DMS114 treated with DMSO at 0.1 percent for 48 hours (cell line): Measurements from ENCODE around the gene SURF1.
"Not testable (repeated sequence)": the region's sequence is repeated elsewhere in the genome, so short reads cannot be mapped to it uniquely, and the experiment has no call there.

ENCODE experiments used
- DNase-seq: peaks from one replicate; lab custom pipeline; 2025; ENCODE audit not compliant: unreplicated experiment; lab: John Stamatoyannopoulos, UW

Gene SURF1

GRCh38 chr9:133327021-133327420 lies 29.3 kb downstream of the SURF1 start:
- DNase-seq, result not testable (repeated sequence)

DNA sequence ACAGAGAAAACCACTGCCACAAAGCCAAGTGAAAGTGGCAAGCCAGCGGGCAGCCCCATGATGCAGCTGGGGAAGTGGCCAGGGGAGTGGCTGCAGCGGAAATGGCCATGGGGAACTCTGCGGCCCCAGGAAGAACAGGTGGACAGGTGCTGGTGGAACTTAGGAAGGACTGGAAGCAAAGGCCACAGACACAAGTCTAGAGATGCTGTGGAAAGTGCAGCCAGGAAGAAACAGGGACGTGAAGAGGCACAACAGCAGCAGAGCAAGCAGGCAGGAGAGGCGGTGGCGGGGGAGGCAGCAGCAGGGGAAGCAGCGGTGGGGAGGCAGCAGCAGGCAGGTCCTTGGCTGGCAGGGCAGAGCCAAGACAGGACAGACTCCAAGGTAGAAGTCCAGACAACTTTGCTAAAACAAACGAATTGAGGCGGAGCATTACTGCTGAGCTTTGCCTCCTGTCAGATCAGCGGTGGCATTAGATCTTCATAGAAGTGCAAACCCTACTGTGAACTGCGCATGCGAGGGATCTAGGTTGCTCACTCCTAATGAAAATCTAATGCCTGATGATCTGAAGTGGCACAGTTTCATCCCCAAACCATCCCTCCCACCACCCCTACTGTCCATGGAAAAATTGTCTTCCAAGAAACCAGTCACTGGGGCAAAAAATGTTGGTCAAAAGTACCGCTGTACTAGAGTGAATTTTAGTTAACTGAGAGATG lies 32.1 kb downstream of the SURF1 start:
- no peak for DNase-seq

GRCh38 chr9:133323211-133323610 lies 33.1 kb downstream of the SURF1 start:
- no peak for DNase-seq

DNA sequence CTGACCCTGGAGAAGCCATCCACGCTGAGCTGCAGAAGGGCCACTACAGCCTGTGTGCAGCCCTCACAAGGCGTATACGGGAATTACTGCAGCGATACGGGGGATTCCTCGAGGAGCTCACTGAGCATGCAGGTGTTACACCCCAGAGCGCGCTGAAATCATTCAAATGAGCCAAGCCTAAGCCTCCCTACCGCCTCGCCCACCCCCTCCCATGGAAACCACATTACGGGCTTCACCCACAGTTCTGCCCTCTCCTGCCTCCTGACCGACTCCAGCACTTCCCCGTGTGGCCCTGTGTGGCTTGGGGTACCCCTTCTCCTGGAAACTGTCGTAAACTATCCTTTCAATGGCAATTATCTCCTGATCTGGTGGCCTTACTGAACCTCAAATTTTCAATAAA lies 33.6 kb downstream of the SURF1 start:
- no peak for DNase-seq

DNA sequence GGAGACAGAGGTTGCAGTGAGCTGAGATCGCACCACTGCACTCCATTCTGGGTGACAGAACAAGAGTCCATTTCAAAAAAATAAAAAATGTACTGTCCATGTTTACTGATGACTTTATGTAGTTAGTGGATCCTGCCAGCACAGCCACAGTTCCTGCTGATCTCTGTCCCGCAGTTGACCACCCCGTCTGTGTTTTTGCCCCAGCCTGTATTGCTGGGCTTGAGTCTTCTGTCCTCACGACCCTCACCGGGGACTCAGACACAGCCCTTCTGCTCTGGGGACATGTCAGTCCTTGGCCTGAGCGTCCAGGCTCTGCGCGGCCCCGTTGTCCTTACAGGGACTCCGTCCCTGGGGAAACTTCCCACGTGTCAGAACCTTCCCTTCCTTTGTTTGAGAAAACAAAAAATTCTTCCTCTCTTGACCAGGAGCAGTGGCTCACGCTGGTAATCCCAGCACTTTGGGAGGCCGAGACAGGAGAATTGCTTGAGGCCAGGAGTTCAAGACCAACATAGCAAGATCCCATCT lies 34.8 kb downstream of the SURF1 start:
- DNase-seq, result no peak

- no peak for DNase-seq
These were observed 35.8 kb downstream of the SURF1 start for GRCh38 chr9:133320421-133320881.

- DNase-seq, result not testable (repeated sequence)
These were observed 38.7 kb downstream of the SURF1 start for GRCh38 chr9:133317551-133317950.

DNA sequence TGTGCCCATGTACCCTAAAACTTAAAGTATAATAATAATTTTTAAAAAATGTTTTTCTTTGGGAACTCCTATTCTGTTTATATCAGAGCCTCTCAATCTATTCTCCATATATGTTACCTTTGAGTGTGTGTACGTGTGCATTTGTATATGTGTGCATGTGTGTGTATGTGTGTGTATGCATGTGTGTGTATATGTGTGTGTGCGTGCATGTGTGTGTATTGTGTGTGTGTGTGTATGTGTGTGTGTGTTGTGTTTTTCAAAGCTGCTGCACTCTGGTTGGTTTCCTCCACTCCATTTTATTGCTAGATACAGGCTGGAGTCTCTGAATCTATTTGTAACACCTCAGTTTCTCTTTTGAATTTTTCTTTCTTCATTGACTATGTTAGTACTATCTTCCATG lies 40.3 kb downstream of the SURF1 start:
- no peak for DNase-seq

- no peak for DNase-seq
These were observed 46.7 kb downstream of the SURF1 start for GRCh38 chr9:133309608-133310007.

GRCh38 chr9:133307301-133307700 lies 49.0 kb downstream of the SURF1 start:
- DNase-seq, result no peak

GRCh38 chr9:133306242-133307204 lies 49.8 kb downstream of the SURF1 start:
- DNase-seq, result no peak

DNA sequence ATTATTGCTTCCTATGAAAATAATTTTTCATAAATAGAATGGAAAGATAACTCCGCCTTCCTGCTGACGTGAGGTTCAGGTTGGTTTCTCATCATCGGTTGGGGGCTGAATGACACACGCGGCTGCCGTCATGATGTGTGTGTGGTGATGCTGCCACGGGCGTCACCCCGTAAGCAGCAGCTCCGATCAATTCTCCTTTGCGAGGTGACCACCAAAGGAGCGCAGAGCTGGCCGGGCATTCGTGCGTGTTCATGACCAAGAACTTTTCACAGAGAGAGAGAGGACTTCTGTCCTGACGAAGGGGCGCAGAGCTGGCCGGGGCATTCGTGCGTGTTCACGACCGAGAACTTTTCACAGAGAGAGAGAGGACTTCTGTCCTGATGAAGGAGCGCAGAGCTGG lies 50.6 kb downstream of the SURF1 start:
- no peak for DNase-seq

- no peak for DNase-seq
These were observed 51.6 kb downstream of the SURF1 start for GRCh38 chr9:133304477-133305377.

- DNase-seq, result no peak
These were observed 52.2 kb downstream of the SURF1 start for GRCh38 chr9:133304158-133304470.

DNA sequence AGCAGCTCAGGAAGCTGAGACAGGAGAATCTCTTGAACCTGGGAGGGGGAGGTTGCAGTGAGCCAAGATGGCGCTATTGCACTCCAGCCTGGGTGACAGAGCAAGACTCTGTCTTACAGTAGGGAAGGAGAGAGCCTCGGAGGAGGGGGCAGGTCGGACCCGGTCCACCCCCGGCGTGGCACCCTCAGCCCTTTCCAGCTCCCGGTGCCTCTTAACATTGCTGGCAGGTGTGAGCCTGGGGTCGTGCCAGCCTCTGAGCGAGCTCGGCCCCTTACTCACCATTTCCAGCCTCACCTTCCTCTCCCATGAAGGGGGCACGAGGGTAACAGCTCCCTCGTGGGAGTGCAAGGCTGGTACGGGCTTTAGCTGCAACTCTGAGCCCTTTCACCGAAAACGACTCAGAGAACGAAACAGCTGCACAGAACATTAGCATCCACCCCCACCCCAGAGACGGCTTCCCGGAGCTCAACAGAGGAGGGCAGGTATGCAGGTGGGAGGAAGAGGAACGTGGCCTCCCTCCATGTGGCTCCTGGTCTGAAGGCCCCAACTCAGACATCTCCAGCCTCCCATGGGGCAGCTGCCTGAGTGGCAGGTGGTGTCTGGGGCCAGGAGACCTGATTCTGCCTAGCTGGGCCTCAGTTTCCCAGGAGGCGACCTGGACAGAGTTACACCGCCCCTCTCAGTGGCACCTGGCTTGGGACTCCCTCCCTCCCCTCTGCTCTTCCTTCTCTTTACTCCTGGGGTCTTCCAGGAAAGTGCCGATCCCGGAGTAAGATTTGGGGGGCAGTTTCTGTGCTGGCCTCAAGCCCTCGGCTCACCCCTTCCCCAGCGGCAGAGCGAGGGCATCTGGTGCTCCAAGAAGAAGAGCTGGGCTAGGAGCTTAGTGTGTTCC lies 52.8 kb downstream of the SURF1 start:
- no peak for DNase-seq
